Activated CD8-positive, alpha-beta memory T cell treated with anti-CD3 and anti-CD28 coated beads for 1 hour (primary cell): ENCODE results near the gene CLCN3.
"Not testable (repeated sequence)": the region's sequence is repeated elsewhere in the genome, so short reads cannot be mapped to it uniquely, and the experiment has no call there.

Source experiments
- DNase-seq, 2 donors: peaks; one replicate each; pipeline ENCODE4 v3.0.0-alpha.2; 2020; ENCODE audit warnings: low read depth in 1 of 2; ENCODE audit errors: extremely low read depth in 1 of 2

CLCN3 gene

GRCh38 chr4:169617306-169617705, 3.1 kb upstream of the CLCN3 start:
- DNase-seq: no peak

GRCh38 chr4:169618286-169618685, 2.1 kb upstream of the CLCN3 start:
- no peak for DNase-seq

DNA sequence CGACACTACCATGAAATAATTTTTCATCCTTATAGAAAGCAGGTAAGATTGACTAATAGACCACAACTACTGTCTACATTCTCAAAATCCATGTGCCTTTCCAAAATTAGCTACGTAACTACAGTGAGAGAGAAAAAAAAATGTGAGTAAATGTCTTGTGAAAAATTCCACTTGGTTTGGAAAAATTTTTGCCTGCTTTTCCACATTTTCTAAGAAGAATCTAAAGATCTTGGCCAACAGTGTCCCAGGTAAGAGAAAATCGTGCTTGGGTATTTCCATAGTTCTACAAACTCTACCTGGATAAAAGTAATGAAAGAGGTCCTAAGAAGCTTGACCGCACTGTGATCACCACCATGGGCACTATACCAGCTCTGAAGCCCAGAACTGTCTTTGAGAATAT, 1.4 kb upstream of the CLCN3 start:
- no peak for DNase-seq

GRCh38 chr4:169619518-169619957, 840 bp upstream of the CLCN3 start:
- DNase-seq: peak in 1 of 2 donors; percentile 22

- DNase-seq: no peak
Observed at GRCh38 chr4:169620880-169621248, 486 bp downstream of the CLCN3 start.

DNA sequence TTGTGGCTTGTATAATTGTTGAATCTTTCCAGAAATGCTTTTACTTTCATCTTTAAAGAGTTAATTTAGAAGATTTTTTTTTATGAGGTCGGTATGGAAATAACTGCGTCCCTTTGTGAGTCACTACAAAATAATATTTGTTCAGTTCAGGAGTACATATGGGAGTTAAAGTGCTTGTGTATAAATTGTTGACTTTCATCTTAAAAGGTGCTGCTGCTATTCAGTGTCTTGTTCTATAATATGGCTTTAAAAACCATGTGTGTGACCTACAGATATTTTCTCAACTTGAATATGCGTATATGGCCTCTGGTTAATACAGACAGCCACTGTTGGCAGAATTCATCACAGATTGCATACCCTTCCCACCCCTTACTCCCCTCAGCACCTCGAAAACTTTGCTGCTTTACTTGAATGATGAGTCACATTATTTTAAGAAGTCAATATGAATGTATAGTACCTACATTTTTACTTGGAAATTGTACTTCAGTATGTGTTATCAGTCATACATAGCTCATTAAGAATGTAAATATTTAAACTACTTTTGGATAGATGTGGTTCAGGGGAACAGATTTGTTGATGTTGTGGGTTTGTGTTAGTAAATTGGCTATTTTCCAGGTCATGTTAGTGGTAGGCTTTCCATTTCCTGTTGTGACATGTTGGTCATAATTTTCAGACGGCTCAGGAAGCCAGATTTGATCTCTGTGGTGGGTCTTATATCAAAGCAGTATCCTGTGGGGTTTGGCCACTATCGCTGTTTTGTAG, 1.5 kb downstream of the CLCN3 start:
- no peak for DNase-seq

DNA sequence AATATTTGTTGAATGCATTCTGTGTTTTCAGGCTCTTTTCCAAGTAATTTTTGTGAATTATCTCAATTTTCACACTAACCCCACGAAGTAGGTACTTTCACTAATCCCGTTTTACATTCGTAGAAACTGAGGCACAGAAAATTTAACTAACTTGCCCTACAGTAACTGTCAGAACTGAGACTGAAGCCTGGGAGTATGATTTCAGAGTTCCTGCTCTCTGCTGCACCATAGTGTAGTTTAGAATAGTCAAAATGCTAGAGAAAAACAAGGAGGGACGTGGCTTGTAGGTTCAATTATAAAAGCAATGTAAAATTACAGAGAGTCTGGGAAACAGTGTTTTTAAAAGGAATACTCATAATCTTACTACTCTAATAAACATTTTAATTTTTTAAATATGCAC, 2.2 kb downstream of the CLCN3 start:
- DNase-seq: no peak

- DNase-seq: not testable (repeated sequence)
Observed at GRCh38 chr4:169624012-169624411, 3.6 kb downstream of the CLCN3 start.

DNA sequence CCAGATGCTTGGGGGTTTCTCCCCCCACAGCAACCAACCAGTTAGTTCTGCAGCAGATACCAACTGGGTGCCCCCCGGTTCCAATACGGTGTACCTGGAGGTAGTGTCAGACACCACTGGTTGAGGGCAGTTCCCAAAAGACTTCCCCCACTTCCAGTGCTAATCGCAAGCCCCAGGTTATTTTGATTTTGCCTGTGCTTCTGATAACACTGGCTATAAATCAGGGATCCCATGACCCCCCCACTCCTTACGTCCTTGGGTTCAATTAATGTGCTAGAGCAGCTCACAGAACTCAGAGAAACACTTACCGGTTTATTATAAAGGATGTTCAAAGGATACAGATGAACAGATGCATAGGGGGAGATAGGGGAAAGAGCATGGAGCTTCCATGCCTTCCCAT, 5.5 kb downstream of the CLCN3 start:
- DNase-seq: no peak

DNA sequence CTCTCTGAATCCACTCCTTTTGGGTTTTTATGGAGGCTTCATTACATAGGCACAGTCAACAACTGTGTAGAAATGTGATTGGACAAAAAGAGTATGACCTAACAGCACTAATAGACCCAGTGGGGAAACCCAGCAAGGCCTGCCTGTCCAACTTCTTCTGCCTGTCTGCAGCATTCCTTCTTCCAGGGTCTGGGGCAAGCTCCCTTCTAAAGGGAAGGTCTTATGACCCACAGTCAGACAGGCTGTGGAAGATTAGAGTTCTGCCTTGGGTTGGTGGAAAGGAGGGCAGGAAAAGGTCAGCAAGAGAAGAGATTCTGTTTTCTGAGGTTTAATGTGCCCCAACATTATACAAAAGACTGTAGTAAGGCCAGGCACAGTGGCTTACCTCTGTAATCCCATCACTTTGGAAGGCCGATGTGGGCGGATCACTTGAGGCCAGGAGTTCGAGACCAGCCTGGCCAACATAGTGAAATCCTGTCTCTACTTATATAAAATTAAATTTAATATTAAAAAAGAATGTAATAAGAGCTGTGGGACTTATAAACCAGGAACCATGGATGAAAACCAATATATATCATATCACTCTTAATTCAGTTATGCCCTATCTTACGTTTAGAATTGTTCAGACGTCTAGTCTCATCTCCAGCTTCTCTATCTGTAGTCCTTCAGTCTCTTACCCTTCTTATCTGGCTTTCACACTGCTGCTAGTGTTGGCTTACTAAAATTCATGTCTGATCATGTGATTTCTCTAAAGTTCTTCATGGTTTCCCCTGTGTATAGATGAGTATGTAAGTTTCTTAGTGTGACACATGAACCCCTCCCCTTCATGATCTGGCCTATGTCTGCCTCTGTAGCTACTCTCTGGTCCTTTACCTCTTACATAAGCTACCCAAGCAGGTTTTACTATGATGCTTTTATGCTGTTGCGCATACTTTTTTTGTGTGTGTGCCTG, 6.2 kb downstream of the CLCN3 start:
- DNase-seq: no peak

DNA sequence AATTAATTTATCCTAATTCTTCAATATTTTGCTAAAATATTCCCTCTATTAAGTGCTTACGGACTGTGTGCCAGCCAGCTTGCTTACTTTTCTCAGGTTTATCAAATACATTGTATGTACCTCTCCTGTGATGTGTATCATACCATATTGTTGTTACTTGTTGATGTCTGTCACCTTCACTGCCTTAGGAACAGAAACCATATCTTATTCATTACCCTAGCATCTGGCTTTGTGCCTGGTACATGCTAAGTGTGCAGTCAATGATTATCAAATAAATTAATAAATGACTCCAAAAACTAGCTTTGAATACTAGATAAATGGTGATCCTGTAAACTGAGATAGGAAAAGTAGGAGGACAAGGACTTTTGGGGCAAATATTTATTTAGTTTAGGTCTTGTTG, 6.9 kb downstream of the CLCN3 start:
- no peak for DNase-seq

DNA sequence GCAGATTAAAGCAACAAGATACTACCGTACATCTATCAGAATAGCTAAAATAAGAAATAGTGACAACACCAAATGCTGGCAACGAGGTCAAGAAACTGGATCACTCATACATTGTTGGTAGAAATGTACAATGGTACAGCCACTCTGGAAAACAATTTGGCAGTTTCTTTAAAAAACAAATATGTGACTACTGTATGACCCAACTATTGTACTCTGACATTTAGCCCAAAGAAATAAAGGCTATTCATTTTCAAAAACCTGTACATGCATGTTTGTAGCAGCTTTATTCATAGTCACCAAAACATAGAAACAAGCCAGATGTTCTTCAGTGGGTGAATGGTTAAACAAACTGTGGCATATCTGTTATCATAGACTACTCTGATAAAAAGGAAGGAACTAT, 8.2 kb downstream of the CLCN3 start:
- no peak for DNase-seq

- no peak for DNase-seq
Observed at GRCh38 chr4:169630069-169630468, 9.7 kb downstream of the CLCN3 start.

DNA sequence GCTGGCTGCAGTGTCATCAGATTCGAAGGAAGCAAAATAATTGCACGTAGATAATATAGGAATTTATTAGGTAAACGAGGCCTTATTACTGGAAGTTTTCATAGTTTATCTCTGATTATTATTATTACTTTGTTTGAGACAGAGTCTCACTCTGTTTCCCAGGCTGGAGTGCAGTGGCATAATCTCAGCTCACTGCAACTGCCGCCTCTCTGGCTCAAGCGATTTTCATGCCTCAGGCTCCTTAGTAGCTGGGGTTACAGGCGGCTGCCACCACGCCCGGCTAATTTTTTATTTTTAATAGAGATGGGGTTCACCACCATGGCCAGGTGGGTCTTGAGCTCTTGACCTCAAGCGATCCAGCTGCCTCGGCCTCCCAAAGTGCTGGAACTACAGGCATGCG, 12.5 kb downstream of the CLCN3 start:
- DNase-seq: no peak

- DNase-seq: no peak
Observed at GRCh38 chr4:169634975-169635374, 14.6 kb downstream of the CLCN3 start.

- DNase-seq: no peak
Observed at GRCh38 chr4:169640261-169640870, 20.0 kb downstream of the CLCN3 start.

DNA sequence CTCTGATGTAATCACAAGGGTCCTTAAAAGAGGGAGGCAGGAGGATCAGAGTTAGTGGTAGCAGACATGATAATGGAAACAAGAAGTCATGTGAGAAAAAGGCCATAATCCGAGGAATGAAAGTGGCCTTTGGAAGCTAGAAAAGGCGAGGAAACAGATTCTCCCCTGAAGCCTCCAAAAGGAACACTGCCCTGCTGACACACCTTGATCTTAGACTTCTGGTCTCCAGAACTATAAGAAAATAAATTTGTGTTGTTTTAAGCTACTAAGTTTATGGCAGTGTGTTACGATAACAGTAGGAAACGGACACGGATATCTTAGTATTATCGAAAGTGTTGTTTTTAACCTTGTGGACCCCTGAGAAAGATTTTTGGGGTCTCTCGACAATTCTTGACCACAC, 24.4 kb downstream of the CLCN3 start:
- no peak for DNase-seq

- DNase-seq: no peak
Observed at GRCh38 chr4:169645627-169646026, 25.2 kb downstream of the CLCN3 start.

DNA sequence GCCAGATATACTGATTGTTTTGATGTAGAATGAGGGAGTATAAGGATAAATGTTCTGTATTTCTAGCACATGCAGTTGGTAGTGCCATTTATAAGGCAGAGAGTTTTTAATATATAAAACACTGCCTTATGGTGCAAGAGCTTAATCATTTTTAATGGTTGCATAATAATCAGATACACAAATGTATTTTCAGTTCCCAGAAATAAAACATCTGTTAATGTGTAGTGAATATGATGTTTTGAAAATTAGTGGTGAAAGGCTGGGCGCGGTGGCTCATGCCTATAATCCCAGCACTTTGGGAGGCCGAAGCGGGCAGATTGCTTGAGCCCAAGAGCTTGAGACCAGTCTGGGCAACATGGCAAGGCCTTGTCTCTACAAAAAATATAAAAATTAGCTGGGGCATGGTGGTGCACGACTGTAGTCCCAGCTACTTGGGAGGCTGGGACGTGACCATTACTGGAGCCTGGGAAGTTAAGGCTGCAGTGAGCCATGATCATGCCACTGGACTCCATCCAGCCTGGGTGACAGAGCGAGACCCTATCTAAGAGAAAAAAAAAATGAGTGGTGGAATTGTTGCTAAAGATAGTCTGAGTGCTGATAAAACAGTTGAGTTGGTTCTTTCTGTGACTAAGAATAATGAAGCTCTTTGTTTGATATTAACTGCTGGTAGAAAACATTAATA, 29.3 kb downstream of the CLCN3 start:
- DNase-seq: no peak

GRCh38 chr4:169650227-169650936, 30.0 kb downstream of the CLCN3 start:
- no peak for DNase-seq
